ENCODE data around the gene ZFP92. TPM values are rescaled to one million over a fixed set of nuclear protein-coding genes. Genes with fewer than 3 reads are reported as not detected.

The ZFP92 gene
- total RNA-seq, 1 donor from 2014 or later, result not detected

DNA sequence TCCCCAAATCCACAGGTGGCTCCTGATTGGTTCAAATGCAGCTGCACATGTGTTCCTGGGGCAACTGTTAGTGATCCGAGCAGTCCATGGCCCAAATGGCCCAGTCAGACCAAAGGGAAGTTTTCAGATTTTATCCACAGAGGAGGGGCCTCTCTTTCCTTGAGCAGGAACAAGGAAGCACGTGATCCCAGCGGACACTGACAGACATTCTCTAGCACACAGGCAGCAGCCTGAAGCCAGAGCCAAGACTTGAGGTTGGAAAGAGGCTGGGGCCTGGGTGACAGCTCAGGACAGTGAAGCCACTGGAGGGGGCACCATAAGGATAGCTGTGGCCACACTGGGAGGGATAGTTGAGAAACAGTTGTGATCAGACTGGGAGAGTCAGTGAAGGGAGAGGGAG is 3.5 kb upstream of the ZFP92 start:
- Mint-ChIP-seq H3K4me1 (peaks cover 11% of the 10 kb centered on the region), H3K9me3 (peaks cover 31% of the 10 kb centered on the region)

DNA sequence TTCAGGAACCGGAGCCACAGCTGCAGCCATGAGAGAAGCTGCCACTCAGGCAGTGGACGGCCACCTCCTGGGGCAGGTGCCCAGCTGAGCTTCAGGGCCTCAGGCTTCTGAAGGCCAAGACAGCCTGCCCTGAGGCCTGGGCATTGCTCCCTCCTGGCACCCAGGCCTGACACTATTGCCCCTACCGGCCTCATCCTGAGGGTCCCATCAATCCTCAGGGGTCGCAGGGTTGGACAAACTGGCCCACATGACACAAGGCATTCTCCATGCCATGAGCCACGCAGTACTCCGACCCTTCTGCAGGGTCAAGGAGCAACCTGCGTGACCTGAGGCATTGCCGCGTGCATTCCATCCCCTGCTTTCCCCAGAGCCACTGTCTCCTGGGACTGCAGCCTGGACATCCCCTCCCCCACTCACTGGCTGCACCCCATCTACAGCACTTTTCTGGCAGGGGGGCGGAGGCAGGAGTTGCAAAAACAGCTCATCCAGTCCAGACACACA is 3.0 kb upstream of the ZFP92 start:
- peaks cover 27% of the 10 kb centered on the region for H3K9me3 Mint-ChIP-seq
- Histone ChIP-seq H4K20me1 (ENCODE audit: low read depth) (no peaks in the 10 kb centered on the region), H3F3A (ENCODE audit: low read depth) (no peaks in the 10 kb centered on the region), H3K4me3 (no peak overlapping the region), H3K27me3 (peaks cover 23% of the 10 kb centered on the region), H3K9ac (no peak overlapping the region), H3K4me1 (no peaks in the 10 kb centered on the region), H3K79me2 (ENCODE audit: low read depth) (no peaks in the 10 kb centered on the region), H3K9me3 (ENCODE audit: low read depth) (no peaks in the 10 kb centered on the region), H3K36me3 (no peaks in the 10 kb centered on the region), H3K27ac (no peak overlapping the region), H3K4me2 (no peak overlapping the region), H2AFZ (replicated peaks) (no peak overlapping the region)
- no peak overlapping the region for H3K27ac Mint-ChIP-seq
- H3K36me3 Mint-ChIP-seq, result no peaks in the 10 kb centered on the region
- no peak overlapping the region for H3K4me3 Mint-ChIP-seq
- H3K27me3 Mint-ChIP-seq (ENCODE audit: insufficient read depth, low read depth), result peaks cover 9% of the 10 kb centered on the region
- peaks cover 11% of the 10 kb centered on the region for H3K4me1 Mint-ChIP-seq
- DNase-seq (ENCODE audit: low spot score), result no peak
- TF ChIP-seq EZH2phosphoT487 (IDR thresholded peaks at IDR 0.05) (no peak), CTCF (IDR thresholded peaks at IDR 0.05) (no peak)

More for the DNA sequence above, 3.5 kb upstream of the ZFP92 start:
- no peak overlapping the region for H3K4me3 ChIP-seq
- H3K9ac ChIP-seq, result no peak overlapping the region
- no peak for TF ChIP-seq EZH2 (IDR thresholded peaks at IDR 0.05)
- no peak for TF ChIP-seq CTCF (IDR thresholded peaks at IDR 0.05)
- no peaks in the 10 kb centered on the region for H3K9me3 ChIP-seq (ENCODE audit: low read depth)
- Mint-ChIP-seq H3K27me3 (ENCODE audit: insufficient read depth, low read depth) (peaks cover 9% of the 10 kb centered on the region), H3K36me3 (no peaks in the 10 kb centered on the region), H3K4me3 (no peak overlapping the region), H3K27ac (no peak overlapping the region)
- DNase-seq (ENCODE audit: low spot score), result no peak
- peaks cover 23% of the 10 kb centered on the region for H3K27me3 ChIP-seq
- H4K20me1 ChIP-seq (ENCODE audit: low read depth), result no peaks in the 10 kb centered on the region
- no peaks in the 10 kb centered on the region for H3F3A ChIP-seq (ENCODE audit: low read depth)
- no peak overlapping the region for H2AFZ ChIP-seq (replicated peaks)
- no peaks in the 10 kb centered on the region for H3K36me3 ChIP-seq
- H3K4me2 ChIP-seq, result no peak overlapping the region
- no peaks in the 10 kb centered on the region for H3K4me1 ChIP-seq
- H3K27ac ChIP-seq, result no peak overlapping the region
- no peaks in the 10 kb centered on the region for H3K79me2 ChIP-seq (ENCODE audit: low read depth)

- H2AFZ ChIP-seq (replicated peaks), result no peak overlapping the region
- no peaks in the 10 kb centered on the region for H3K36me3 Mint-ChIP-seq
- H3K9me3 Mint-ChIP-seq, result peaks cover 29% of the 10 kb centered on the region
- no peak overlapping the region for H3K4me2 ChIP-seq
- H3K27ac Mint-ChIP-seq, result no peak overlapping the region
- H3K27me3 Mint-ChIP-seq (ENCODE audit: insufficient read depth, low read depth), result peaks cover 9% of the 10 kb centered on the region
- H3K79me2 ChIP-seq (ENCODE audit: low read depth), result no peaks in the 10 kb centered on the region
- H3F3A ChIP-seq (ENCODE audit: low read depth), result no peaks in the 10 kb centered on the region
- TF ChIP-seq EZH2phosphoT487 (IDR thresholded peaks at IDR 0.05) (no peak), CTCF (IDR thresholded peaks at IDR 0.05) (no peak), EZH2 (IDR thresholded peaks at IDR 0.05) (no peak)
- no peaks in the 10 kb centered on the region for H3K36me3 ChIP-seq
- H3K27me3 ChIP-seq, result peaks cover 23% of the 10 kb centered on the region
- H3K9ac ChIP-seq, result no peak overlapping the region
- no peak overlapping the region for H3K4me3 Mint-ChIP-seq
- no peaks in the 10 kb centered on the region for H3K9me3 ChIP-seq (ENCODE audit: low read depth)
- H3K4me3 ChIP-seq, result no peak overlapping the region
- no peak for DNase-seq (ENCODE audit: low spot score)
- H3K4me1 Mint-ChIP-seq, result peaks cover 11% of the 10 kb centered on the region
- H3K4me1 ChIP-seq, result no peaks in the 10 kb centered on the region
- H3K27ac ChIP-seq, result no peak overlapping the region
- H4K20me1 ChIP-seq (ENCODE audit: low read depth), result no peaks in the 10 kb centered on the region
These were observed 2.4 kb upstream of the ZFP92 start for GRCh38 chrX:153408871-153409351.

Measured in neural progenitor cell (in vitro differentiated cells).